Right lobe of liver (tissue), 6 donors: ENCODE measurements around the gene WIPI1. TPM values are rescaled to one million over a fixed set of nuclear protein-coding genes. Genes with fewer than 3 reads are reported as not detected.

ENCODE experiments used
- ATAC-seq, 4 donors: fragments of 200-7000 bp; cut with Tn5 transposase; one replicate each; pipeline ENCODE4 v1.9.1; 2020; ENCODE audit warnings: mild to moderate bottlenecking in 4 of 4, moderate library complexity in 4 of 4
- DNase-seq, 3 donors: peaks; one replicate each; pipeline ENCODE4 v3.0.0-alpha.2; 2020
- H3K27ac ChIP-seq, 3 donors: fragments of 200-600 bp; one replicate each; pipeline ENCODE4 v1.8.0; 2022
- H3K27me3 ChIP-seq, 2 donors: fragments of 200-600 bp; one replicate each; pipeline ENCODE4 v1.8.0; 2022
- H3K36me3 ChIP-seq, 4 donors: fragments of 200-600 bp; sonication (generic) in 1 of 4; one replicate each; pipeline versions ENCODE4 v1.5.1 to v1.8.0; 2017 to 2022; ENCODE audit warnings: control low read depth in 1 of 4
- H3K4me1 ChIP-seq, 4 donors: fragments of 200-600 bp; sonication (generic) in 1 of 4; one replicate each; pipeline versions ENCODE4 v1.5.1 to v1.8.0; 2017 to 2022; ENCODE audit warnings: control low read depth in 1 of 4
- H3K4me3 ChIP-seq, 3 donors: fragments of 200-600 bp; one replicate each; pipeline ENCODE4 v1.8.0; 2022
- H3K9me3 ChIP-seq, 4 donors: fragments of 200-600 bp; sonication (generic) in 1 of 4; one replicate each; pipeline versions ENCODE4 v1.5.1 to v1.8.0; 2017 to 2022; ENCODE audit warnings: control low read depth in 1 of 4
- POLR2A ChIP-seq: fragments of 450-650 bp; IDR thresholded peaks from one replicate; pipeline ENCODE4 v1.6.1; 2017; ENCODE audit warnings: antibody characterized with exemption, mild to moderate bottlenecking
- WGBS: methylation state at CpG from one replicate; pipeline ENCODE4 v1.1.6; 2018; ENCODE audit warnings: low coverage, low lambda C conversion rate; ENCODE audit not compliant: insufficient coverage; ENCODE audit errors: missing lambda C conversion rate; 5-methylcytosine and 5-hydroxymethylcytosine counted together
- intact Hi-C, 2 donors: fragments of 100-400 bp; cut with DNase I; formaldehyde crosslinking; loops; one replicate each; pipeline versions ENCODE4 v1.11.2 to v1.14.1; 2022
- total RNA-seq, 6 experiments: library from RNA; depleted of rRNA in 2 of 6; stranded (reverse); fragments of >200 nt in 2 of 6; fragmentation: NEBNext Ultra II Directional in 3 of 6; extraction: Animal tissue kit (Norgen Biotek cat#: 25700) in 3 of 6; gene quantifications; one replicate each; pipeline versions ENCODE4 v1.1.0 to v1.2.4, GENCODE V29; 2016 to 2023
- TF ChIP-seq, protein P1 (sequence below), 4 donors: fragments of 200-600 bp in 3 of 4; fragments of 450-650 bp in 1 of 4; IDR thresholded peaks; one replicate each; pipeline versions ENCODE4 v1.5.1 to v1.8.0; 2016 to 2022; ENCODE audit warnings: antibody characterized with exemption in 4 of 4, mild to moderate bottlenecking in 2 of 4
- donor health status: DM: no; HTN: yes; CAD: no.
- donor health status: DM: no; HTN: no; CAD: no.
- donor health status: DM: no; HTN: no; CAD: no.
- donor health status: DM: no; HTN: yes; CAD: no.
- donor health status: DM: no; HTN: yes; CAD: no.

WIPI1 gene
- total RNA-seq, 6 experiments from 2014 or later: 18.0 to 23.8 (median 19.9) TPM

DNA sequence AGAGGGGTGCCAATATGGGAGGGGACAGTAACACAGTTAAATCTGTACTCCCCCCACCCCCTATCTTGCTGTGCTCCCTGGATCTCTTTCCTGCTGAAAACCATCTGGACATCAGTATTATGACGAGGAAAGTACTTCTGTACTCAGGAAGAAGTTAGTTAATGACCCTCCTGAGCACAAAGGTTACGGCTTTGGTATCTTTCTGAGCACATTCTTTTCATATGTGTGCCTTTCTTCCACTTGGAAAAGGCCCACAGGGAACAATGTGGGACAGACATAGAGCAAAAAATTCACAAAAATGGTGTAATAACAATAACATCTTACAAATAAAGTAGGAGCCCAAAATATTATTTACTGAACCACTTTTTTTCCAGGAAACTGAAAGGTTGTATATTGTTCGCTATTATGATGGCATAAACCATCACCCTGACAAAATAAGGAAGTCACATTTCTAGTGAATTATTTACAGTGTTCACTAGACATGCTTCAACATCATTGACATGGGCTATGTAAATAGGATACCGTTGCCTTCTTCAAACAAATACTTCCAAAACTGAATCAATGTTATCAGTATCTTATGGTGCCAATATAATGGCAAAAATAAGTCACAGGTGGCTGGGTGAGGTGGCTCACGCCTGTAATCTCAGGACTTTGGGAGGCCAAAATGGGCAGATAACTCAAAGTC, 5.5 kb downstream of the WIPI1 start:
- no peaks in the 10 kb centered on the region for H3K9me3 ChIP-seq
- intact Hi-C loops: no loop called here
- H3K4me1 ChIP-seq: peaks cover 0 to 7% (median 0%) of the 10 kb centered on the region in 4 donors
- H3K36me3 ChIP-seq: peaks cover 0 to 30% (median 6%) of the 10 kb centered on the region in 4 donors
- no peak overlapping the region for H3K4me3 ChIP-seq
- no peak for TF ChIP-seq POLR2A
- TF ChIP-seq, protein P1, sequence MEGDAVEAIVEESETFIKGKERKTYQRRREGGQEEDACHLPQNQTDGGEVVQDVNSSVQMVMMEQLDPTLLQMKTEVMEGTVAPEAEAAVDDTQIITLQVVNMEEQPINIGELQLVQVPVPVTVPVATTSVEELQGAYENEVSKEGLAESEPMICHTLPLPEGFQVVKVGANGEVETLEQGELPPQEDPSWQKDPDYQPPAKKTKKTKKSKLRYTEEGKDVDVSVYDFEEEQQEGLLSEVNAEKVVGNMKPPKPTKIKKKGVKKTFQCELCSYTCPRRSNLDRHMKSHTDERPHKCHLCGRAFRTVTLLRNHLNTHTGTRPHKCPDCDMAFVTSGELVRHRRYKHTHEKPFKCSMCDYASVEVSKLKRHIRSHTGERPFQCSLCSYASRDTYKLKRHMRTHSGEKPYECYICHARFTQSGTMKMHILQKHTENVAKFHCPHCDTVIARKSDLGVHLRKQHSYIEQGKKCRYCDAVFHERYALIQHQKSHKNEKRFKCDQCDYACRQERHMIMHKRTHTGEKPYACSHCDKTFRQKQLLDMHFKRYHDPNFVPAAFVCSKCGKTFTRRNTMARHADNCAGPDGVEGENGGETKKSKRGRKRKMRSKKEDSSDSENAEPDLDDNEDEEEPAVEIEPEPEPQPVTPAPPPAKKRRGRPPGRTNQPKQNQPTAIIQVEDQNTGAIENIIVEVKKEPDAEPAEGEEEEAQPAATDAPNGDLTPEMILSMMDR (IDR thresholded peaks at IDR 0.05): no peak
- no peak for DNase-seq
- H3K27ac ChIP-seq: peak overlapping the region in 1 of 3 donors; percentile 14
- ATAC-seq: peak in 2 of 4 donors; percentile 39 to 47
- WGBS: 49% methylated on average over 5 of the region's 5 CpGs
- H3K27me3 ChIP-seq: no peaks in the 10 kb centered on the region

DNA sequence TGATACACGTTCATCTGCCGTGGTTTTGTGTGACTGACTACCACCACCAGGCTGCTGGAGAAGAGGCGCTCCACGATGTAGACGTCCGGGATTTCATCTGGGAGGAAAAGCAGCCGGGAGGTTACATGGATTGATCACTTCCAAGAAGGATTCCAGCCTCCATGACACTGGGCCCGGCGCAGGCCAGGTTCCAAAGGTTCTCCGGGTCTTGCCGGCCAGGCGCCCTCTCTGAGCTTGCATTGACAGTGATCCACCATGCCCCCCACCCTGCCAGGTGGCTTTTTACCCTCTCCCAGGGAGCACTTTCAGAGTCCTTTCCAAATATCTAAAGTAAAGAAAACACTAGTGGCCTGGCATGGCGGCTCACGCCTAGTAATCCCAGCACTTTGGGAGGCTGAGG, 6.5 kb downstream of the WIPI1 start:
- no peak for DNase-seq
- 89% methylated on average over 7 of the region's 14 CpGs for WGBS
- H3K4me1 ChIP-seq: no peaks in the 10 kb centered on the region
- intact Hi-C loops: no loop called here
- H3K36me3 ChIP-seq: peaks cover 0 to 33% (median 6%) of the 10 kb centered on the region in 4 donors
- H3K27me3 ChIP-seq: no peaks in the 10 kb centered on the region
- ATAC-seq: no peak
- H3K9me3 ChIP-seq: no peaks in the 10 kb centered on the region
- no peak for TF ChIP-seq POLR2A
- TF ChIP-seq, protein P1 (IDR thresholded peaks at IDR 0.05): no peak
- H3K27ac ChIP-seq: no peak overlapping the region
- no peak overlapping the region for H3K4me3 ChIP-seq

DNA sequence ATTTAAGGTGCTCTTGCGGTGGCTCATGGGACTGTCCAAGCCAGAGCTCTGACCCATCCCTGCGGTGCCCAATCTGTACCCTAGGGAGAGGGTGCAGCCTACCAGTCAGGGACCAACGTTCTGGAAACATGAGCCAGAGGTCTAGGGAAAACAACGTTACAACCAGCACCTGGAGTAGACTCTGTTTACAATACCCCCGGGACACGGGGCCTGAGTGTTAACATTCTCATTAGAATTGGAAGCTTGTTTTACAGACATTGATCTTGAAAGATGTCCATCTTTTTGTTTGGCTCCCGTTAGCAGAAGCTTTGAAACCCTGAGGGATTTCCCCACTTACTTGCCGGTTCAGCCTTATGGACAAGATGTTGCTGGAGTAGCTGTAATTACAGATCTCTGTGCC, 6.9 kb downstream of the WIPI1 start:
- no peak for TF ChIP-seq POLR2A
- TF ChIP-seq, protein P1 (IDR thresholded peaks at IDR 0.05): no peak
- WGBS: 74% methylated on average over 4 of the region's 8 CpGs

DNA sequence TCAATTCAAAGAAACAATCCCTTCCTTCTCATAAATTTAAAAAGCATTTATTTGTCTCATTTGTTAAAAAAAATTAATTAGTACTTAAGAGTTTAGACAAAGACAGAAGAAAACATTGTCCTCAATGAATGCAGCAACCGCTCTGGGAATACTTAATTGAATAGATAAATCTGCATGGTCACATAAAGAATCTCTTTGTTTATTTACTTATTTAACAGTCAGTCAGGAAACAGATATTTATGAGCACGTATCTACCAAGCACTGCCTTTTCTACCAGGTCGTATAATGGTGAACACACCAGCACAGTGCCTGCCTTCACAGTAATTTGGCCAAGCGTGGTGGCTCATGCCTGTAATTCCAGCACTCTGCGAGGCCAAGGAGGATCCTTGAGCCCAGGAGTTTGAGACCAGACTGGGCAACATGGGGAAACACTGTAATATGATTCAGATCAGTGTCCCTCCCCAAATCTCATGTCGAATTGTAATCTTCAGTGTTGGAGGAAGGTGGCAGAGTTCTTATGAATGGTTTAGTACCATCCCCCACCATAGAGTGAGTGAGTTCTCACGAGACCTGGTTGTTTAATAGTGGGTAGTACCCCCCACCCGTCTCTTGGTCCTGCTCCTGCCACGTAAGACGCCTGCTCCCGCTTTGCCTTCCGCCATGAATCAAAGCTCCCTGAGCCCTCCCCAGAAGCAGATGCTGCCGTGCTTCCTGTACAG, 8.1 kb downstream of the WIPI1 start:
- Histone ChIP-seq H3K36me3 (peaks cover 0 to 37% (median 6%) of the 10 kb centered on the region in 4 donors), H3K9me3 (no peaks in the 10 kb centered on the region), H3K4me3 (no peak overlapping the region), H3K27ac (no peak overlapping the region), H3K4me1 (no peaks in the 10 kb centered on the region), H3K27me3 (no peaks in the 10 kb centered on the region)
- TF ChIP-seq POLR2A: no peak
- TF ChIP-seq, protein P1 (IDR thresholded peaks at IDR 0.05): no peak
- intact Hi-C loops: no loop called here
- ATAC-seq: no peak
- no peak for DNase-seq
- 84% methylated on average over 11 of the region's 13 CpGs for whole genome bisulfite sequencing

More for the DNA sequence above, 6.9 kb downstream of the WIPI1 start:
- no peaks in the 10 kb centered on the region for H3K9me3 ChIP-seq
- DNase-seq (no peak), ATAC-seq (no peak)
- no peaks in the 10 kb centered on the region for H3K4me1 ChIP-seq
- intact Hi-C loops: no loop called here
- H3K4me3 ChIP-seq: no peak overlapping the region
- H3K36me3 ChIP-seq: peaks cover 0 to 33% (median 6%) of the 10 kb centered on the region in 4 donors
- no peak overlapping the region for H3K27ac ChIP-seq
- no peaks in the 10 kb centered on the region for H3K27me3 ChIP-seq
